ENCODE results near the gene NKIRAS2. TPM values are rescaled to one million over a fixed set of nuclear protein-coding genes. Genes with fewer than 3 reads are reported as not detected.

The NKIRAS2 gene
- total and polyA plus RNA-seq, 2 donors (not counting 3 experiments of a cell fraction or from before 2014, with no cell fraction given) = 57.3 to 87.6 TPM

DNA sequence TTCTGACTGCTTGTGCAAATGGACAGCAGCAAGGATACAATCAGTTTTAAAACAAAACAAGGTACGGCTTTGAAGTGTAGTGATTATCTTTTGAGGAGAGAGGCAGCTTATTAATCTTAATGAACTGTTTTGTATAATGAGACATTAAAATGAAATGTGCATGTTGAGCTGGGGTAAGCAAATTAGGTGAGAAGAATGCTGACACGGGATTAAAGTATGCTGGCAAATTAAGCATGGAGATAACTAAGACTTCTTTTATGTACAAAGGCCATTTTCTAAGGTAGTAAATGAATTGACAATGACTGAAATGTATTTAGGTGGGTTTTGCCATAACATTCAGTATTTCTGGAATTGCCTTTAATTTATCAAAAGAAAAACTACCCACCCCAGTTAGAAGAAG, 21.4 kb upstream of the NKIRAS2 start:
- H3K4me2 ChIP-seq (ENCODE audit: insufficient read depth, low read length) = no peak overlapping the region
- peaks cover 20 to 47% of the 10 kb centered on the region in 2 experiments for H3K36me3 ChIP-seq (ENCODE audit: control insufficient read depth in 2 of 2, extremely low read depth in 1 of 2, insufficient read depth in 2 of 2, low read length in 2 of 2)
- H2AFZ ChIP-seq (ENCODE audit: low read depth, low read length) = no peak overlapping the region
- H3K27me3 ChIP-seq (ENCODE audit: control insufficient read depth in 2 of 2, insufficient read depth in 2 of 2, low read length in 2 of 2) = no peaks in the 10 kb centered on the region
- H3K4me3 ChIP-seq (replicated peaks in 1 of 3; ENCODE audit: insufficient read depth in 1 of 3, low read depth in 1 of 3, low read length in 3 of 3) = no peak overlapping the region
- H3K9me3 ChIP-seq (replicated peaks; ENCODE audit: control insufficient read depth, insufficient read depth, low read length) = no peaks in the 10 kb centered on the region
- TF ChIP-seq POLR2AphosphoS5 (IDR thresholded peaks at IDR 0.05; ENCODE audit: insufficient read depth, low read depth, low read length) = no peak
- TF ChIP-seq, protein P1, sequence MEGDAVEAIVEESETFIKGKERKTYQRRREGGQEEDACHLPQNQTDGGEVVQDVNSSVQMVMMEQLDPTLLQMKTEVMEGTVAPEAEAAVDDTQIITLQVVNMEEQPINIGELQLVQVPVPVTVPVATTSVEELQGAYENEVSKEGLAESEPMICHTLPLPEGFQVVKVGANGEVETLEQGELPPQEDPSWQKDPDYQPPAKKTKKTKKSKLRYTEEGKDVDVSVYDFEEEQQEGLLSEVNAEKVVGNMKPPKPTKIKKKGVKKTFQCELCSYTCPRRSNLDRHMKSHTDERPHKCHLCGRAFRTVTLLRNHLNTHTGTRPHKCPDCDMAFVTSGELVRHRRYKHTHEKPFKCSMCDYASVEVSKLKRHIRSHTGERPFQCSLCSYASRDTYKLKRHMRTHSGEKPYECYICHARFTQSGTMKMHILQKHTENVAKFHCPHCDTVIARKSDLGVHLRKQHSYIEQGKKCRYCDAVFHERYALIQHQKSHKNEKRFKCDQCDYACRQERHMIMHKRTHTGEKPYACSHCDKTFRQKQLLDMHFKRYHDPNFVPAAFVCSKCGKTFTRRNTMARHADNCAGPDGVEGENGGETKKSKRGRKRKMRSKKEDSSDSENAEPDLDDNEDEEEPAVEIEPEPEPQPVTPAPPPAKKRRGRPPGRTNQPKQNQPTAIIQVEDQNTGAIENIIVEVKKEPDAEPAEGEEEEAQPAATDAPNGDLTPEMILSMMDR (IDR thresholded peaks at IDR 0.05; ENCODE audit: extremely low read depth in 1 of 2, insufficient read depth in 1 of 2, low read depth in 1 of 2, low read length in 2 of 2) = no peak
- TF ChIP-seq JUN (IDR thresholded peaks at IDR 0.05; ENCODE audit: borderline replicate concordance, insufficient read depth, insufficient read length, low read depth) = no peak
- no peak for TF ChIP-seq GATA2 (IDR thresholded peaks at IDR 0.05; ENCODE audit: insufficient read depth, insufficient read length, low read depth, low read length)
- no peak for TF ChIP-seq POLR2A (IDR thresholded peaks at IDR 0.05; ENCODE audit: low read depth, low read length)
- TF ChIP-seq EZH2 (IDR thresholded peaks at IDR 0.05; ENCODE audit: borderline replicate concordance, low read depth, low read length, severe bottlenecking) = no peak
- TF ChIP-seq, protein P2, sequence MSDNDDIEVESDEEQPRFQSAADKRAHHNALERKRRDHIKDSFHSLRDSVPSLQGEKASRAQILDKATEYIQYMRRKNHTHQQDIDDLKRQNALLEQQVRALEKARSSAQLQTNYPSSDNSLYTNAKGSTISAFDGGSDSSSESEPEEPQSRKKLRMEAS (IDR thresholded peaks at IDR 0.05; ENCODE audit: insufficient read depth, insufficient read length) = no peak
- no peak for TF ChIP-seq FOS (IDR thresholded peaks at IDR 0.05; ENCODE audit: borderline replicate concordance, insufficient read depth, low read length)
- TF ChIP-seq MYC (IDR thresholded peaks at IDR 0.05; ENCODE audit: low read depth, low read length) = no peak
- no peak overlapping the region for H3K9ac ChIP-seq (replicated peaks; ENCODE audit: extremely low read depth, insufficient read depth, low read length)
- intact Hi-C loops (cut with micrococcal nuclease) (no loop called here), dilution Hi-C loops (cut with MboI; ENCODE audit: extremely low pct_ligation_motif_present, low sequenced_read_pairs) (no loop called here)
- DNase-seq (ENCODE audit: low read depth, low spot score) = no peak
- no peak overlapping the region for H3K27ac ChIP-seq (ENCODE audit: insufficient read depth, low read depth, low read length)
- H3K9me1 ChIP-seq (replicated peaks; ENCODE audit: control insufficient read depth, extremely low read depth, insufficient read depth, low read length) = no peaks in the 10 kb centered on the region
- CTCF ChIA-PET = interaction anchor here (1.6 kb wide), 1 partner anchor 23 kb away, joined by 4 read pairs; no protein-coding TSS in a partner anchor
- POLR2A ChIA-PET = no interaction called here
- H4K20me1 ChIP-seq (replicated peaks; ENCODE audit: control insufficient read depth, extremely low read depth, insufficient read depth, low read length) = peaks cover 9% of the 10 kb centered on the region
- H3K79me2 ChIP-seq (ENCODE audit: control insufficient read depth, insufficient read depth, low read length) = peaks cover 31% of the 10 kb centered on the region
- BruUV-seq (replicated peaks) = no TSS peak
- H3K4me1 ChIP-seq (ENCODE audit: control insufficient read depth, extremely low read depth, insufficient read depth, low read length) = peaks cover 15% of the 10 kb centered on the region
- FAIRE-seq = no peak
